Upper lobe of left lung (tissue), 4 donors: Measurements from ENCODE around the gene LRRC3.

Source experiments
- CTCF ChIP-seq, 6 experiments: fragments of 450-650 bp in 4 of 6; fragments of 200-600 bp in 2 of 6; sonication (generic) in 2 of 6; IDR thresholded peaks; one replicate each; pipeline ENCODE4 v1.5.1; 2016 to 2019; ENCODE audit warnings: antibody characterized with exemption in 6 of 6
- EP300 ChIP-seq, 4 donors: sonication (generic); formaldehyde crosslinking; IDR thresholded peaks; one replicate each; pipeline ENCODE4 v1.5.1; 2017; ENCODE audit warnings: antibody characterized with exemption in 4 of 4, control low read depth in 2 of 4
- POLR2A ChIP-seq, 4 donors: fragments of 450-650 bp; IDR thresholded peaks; one replicate each; pipeline ENCODE4 v1.5.1; 2016 to 2017; ENCODE audit warnings: antibody characterized with exemption in 4 of 4, mild to moderate bottlenecking in 2 of 4
- POLR2AphosphoS5 ChIP-seq, 2 donors: sonication (generic); formaldehyde crosslinking; IDR thresholded peaks; one replicate each; pipeline ENCODE4 v1.5.1; 2017; ENCODE audit warnings: antibody characterized with exemption in 2 of 2

- TF ChIP-seq CTCF (IDR thresholded peaks at IDR 0.05) (no peak), POLR2AphosphoS5 (IDR thresholded peaks at IDR 0.05) (no peak), POLR2A (IDR thresholded peaks at IDR 0.05) (no peak), EP300 (IDR thresholded peaks at IDR 0.05) (no peak)
These were observed 34.7 kb upstream of the LRRC3 start for GRCh38 chr21:44420416-44421205.
